ENCODE measurements around the gene WDR48. TPM values are rescaled to one million over a fixed set of nuclear protein-coding genes. Genes with fewer than 3 reads are reported as not detected.

WDR48 gene
- total RNA-seq, 2 experiments from 2014 or later: 33.2 to 34.7 TPM

GRCh38 chr3:39090922-39091321, 39.1 kb downstream of the WDR48 start:
- Mint-ChIP-seq H3K4me3 (no peak overlapping the region), H3K27ac (peak overlapping the region; percentile 4), H3K4me1 (ENCODE audit: low read depth) (peaks cover 2% of the 10 kb centered on the region), H3K27me3 (no peaks in the 10 kb centered on the region), H3K36me3 (ENCODE audit: low read depth) (peaks cover 14% of the 10 kb centered on the region), H3K9me3 (no peaks in the 10 kb centered on the region)
- POLR2A ChIA-PET: no interaction called here
- intact Hi-C loops (cut with micrococcal nuclease): no loop called here
- peak; percentile 85 for ATAC-seq
- TF ChIP-seq, protein P1, sequence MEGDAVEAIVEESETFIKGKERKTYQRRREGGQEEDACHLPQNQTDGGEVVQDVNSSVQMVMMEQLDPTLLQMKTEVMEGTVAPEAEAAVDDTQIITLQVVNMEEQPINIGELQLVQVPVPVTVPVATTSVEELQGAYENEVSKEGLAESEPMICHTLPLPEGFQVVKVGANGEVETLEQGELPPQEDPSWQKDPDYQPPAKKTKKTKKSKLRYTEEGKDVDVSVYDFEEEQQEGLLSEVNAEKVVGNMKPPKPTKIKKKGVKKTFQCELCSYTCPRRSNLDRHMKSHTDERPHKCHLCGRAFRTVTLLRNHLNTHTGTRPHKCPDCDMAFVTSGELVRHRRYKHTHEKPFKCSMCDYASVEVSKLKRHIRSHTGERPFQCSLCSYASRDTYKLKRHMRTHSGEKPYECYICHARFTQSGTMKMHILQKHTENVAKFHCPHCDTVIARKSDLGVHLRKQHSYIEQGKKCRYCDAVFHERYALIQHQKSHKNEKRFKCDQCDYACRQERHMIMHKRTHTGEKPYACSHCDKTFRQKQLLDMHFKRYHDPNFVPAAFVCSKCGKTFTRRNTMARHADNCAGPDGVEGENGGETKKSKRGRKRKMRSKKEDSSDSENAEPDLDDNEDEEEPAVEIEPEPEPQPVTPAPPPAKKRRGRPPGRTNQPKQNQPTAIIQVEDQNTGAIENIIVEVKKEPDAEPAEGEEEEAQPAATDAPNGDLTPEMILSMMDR (IDR thresholded peaks at IDR 0.05): no peak
- DNase-seq: peak; percentile 36
- CTCF ChIA-PET: interaction anchor here (4.1 kb wide), 1 partner anchor 197 kb away, joined by 16 read pairs; no protein-coding TSS in a partner anchor

DNA sequence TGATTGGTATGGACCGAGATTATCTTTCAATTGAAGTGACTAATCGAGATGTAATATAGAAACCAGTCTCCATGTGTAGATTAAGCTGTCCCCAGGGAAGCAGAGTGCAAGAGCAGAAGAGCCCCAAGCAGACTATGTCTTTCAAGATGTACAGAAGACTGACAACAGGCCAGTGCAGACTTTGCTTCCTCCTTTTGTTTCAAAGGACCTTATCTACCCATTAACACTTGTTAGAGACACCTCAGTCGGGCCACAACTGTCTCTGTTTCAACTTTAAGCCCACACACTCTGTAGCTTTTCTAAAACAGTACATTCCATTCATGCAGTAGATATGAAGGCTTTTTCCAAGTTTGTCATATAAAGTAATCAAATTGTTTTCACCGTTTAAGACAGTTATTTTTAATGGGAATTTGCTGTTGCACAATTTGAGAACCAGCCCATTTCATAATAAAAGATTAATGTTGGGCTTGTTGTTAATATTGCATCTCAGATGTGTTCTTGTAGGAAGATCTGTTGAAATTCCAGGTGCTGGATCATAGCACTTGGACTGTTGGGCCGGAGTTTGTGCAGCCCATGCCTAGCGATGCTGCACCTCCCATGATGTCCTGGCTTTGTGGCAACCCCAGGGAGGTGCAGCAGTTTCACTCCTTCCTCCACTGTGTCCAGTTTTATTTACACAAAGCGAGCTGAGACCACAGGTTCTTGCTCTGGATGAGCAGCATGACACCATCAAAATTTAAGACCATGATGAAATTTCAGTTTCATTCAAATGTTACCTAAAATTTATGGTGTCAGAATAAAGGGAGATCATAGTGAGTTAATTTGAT, 43.2 kb downstream of the WDR48 start:
- peak overlapping the region; percentile 34 for H3K27ac Mint-ChIP-seq
- DNase-seq (no peak), ATAC-seq (no peak)
- no peaks in the 10 kb centered on the region for H3K9me3 Mint-ChIP-seq
- no peaks in the 10 kb centered on the region for H3K27me3 Mint-ChIP-seq
- peaks cover 12% of the 10 kb centered on the region for H3K36me3 Mint-ChIP-seq (ENCODE audit: low read depth)
- peaks cover 2% of the 10 kb centered on the region for H3K4me1 Mint-ChIP-seq (ENCODE audit: low read depth)
- H3K4me3 Mint-ChIP-seq: no peak overlapping the region
- TF ChIP-seq, protein P1 (IDR thresholded peaks at IDR 0.05): no peak
- ChIA-PET CTCF (interaction anchor here (0.9 to 4.1 kb wide), 3 partner anchors 14 to 194 kb away, joined by 3 to 16 read pairs (median 5); no protein-coding TSS in a partner anchor), POLR2A (no interaction called here)
- intact Hi-C loops (cut with micrococcal nuclease): no loop called here

- POLR2A ChIA-PET: no interaction called here
- intact Hi-C loops (cut with micrococcal nuclease): no loop called here
- ATAC-seq (no peak), DNase-seq (no peak)
- H3K9me3 Mint-ChIP-seq: no peaks in the 10 kb centered on the region
- no peaks in the 10 kb centered on the region for H3K27me3 Mint-ChIP-seq
- no peak overlapping the region for H3K4me3 Mint-ChIP-seq
- H3K27ac Mint-ChIP-seq: peak overlapping the region; percentile 34
- TF ChIP-seq, protein P1 (IDR thresholded peaks at IDR 0.05): no peak
- H3K4me1 Mint-ChIP-seq (ENCODE audit: low read depth): peaks cover 2% of the 10 kb centered on the region
- CTCF ChIA-PET: interaction anchor here (1.6 kb wide), 1 partner anchor 193 kb away, joined by 5 read pairs; no protein-coding TSS in a partner anchor
- peaks cover 12% of the 10 kb centered on the region for H3K36me3 Mint-ChIP-seq (ENCODE audit: low read depth)
Observed at GRCh38 chr3:39095778-39096177, 44.0 kb downstream of the WDR48 start.

GRCh38 chr3:39096775-39097174, 45.0 kb downstream of the WDR48 start:
- intact Hi-C loops (cut with micrococcal nuclease): no loop called here
- TF ChIP-seq, protein P1 (IDR thresholded peaks at IDR 0.05): no peak
- ChIA-PET CTCF (interaction anchor here (1.1 to 1.6 kb wide), 2 partner anchors 10 to 192 kb away, joined by 3 to 5 read pairs; no protein-coding TSS in a partner anchor), POLR2A (interaction anchor here (0.6 kb wide), 1 partner anchor 20 kb away, joined by 3 read pairs; no protein-coding TSS in a partner anchor)
- Mint-ChIP-seq H3K36me3 (ENCODE audit: low read depth) (peaks cover 12% of the 10 kb centered on the region), H3K9me3 (no peaks in the 10 kb centered on the region), H3K27me3 (no peaks in the 10 kb centered on the region), H3K27ac (no peak overlapping the region), H3K4me3 (no peak overlapping the region), H3K4me1 (ENCODE audit: low read depth) (no peaks in the 10 kb centered on the region)
- ATAC-seq (no peak), DNase-seq (no peak)
